ENCODE results near the gene TUBA3E.
"Not testable (repeated sequence)": the region's sequence is repeated elsewhere in the genome, so short reads cannot be mapped to it uniquely, and the experiment has no call there.

DNA sequence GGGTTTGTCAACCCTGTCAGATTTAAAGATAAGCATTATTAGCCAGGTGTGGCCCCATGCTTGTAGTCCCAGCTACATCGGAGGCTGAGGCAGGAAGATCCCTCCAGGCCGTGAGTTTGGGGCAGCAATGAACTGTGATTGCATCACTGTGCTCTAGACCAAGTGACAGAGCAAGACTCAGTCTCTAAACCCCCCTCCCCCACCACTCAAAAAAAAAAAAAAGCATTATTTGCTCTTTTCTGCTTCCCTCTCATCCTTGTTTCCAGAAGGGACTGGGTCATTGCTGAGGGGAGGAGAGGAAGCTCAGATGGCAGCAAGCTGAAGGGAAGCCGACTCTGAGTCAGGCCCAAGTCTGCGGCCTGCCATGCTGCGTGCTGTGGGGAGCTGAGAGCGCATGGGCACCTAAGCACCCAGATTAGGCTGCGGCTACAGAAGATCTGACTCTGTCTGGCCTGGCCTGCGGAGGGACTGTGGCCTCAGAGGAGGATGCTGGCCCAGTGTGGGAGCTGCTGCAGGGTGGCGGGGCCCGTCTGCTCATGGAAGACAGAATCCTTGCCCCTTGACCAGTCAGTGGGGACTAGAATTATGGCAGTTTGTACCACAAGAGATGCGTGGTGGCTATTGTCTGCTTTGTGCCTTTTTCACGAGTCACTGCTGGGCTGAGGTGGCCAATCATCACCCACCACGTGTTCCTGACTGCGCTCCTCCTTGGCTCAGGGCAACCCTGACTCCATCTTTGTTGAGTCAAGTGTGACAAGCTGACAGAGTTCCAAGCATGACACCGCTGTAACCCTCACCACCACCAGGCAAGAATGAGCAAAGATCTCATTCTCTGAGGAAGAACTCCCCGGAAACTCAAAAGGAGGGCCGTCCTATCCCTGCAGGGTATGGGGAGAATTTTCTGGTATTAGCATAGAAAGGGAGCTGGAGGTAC, 10.1 kb downstream of the TUBA3E start:
- TF ChIP-seq, protein P1, sequence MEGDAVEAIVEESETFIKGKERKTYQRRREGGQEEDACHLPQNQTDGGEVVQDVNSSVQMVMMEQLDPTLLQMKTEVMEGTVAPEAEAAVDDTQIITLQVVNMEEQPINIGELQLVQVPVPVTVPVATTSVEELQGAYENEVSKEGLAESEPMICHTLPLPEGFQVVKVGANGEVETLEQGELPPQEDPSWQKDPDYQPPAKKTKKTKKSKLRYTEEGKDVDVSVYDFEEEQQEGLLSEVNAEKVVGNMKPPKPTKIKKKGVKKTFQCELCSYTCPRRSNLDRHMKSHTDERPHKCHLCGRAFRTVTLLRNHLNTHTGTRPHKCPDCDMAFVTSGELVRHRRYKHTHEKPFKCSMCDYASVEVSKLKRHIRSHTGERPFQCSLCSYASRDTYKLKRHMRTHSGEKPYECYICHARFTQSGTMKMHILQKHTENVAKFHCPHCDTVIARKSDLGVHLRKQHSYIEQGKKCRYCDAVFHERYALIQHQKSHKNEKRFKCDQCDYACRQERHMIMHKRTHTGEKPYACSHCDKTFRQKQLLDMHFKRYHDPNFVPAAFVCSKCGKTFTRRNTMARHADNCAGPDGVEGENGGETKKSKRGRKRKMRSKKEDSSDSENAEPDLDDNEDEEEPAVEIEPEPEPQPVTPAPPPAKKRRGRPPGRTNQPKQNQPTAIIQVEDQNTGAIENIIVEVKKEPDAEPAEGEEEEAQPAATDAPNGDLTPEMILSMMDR (IDR thresholded peaks at IDR 0.05; ENCODE audit: low read depth, low read length) = not testable (repeated sequence)
- not testable (repeated sequence) for TF ChIP-seq POLR2A (IDR thresholded peaks at IDR 0.05; ENCODE audit: extremely low read depth, insufficient read length)
